Endothelial cell of umbilical vein (primary cell): ENCODE measurements around the gene DPPA4. TPM values are rescaled to one million over a fixed set of nuclear protein-coding genes. Genes with fewer than 3 reads are reported as not detected.

ENCODE experiments used
- BruUV-seq: library from RNA; stranded (reverse); fragments of 400-500 nt; replicated peaks from 2 replicates; lab custom pipeline; 2021; lab: Mats Ljungman, UMichigan
- CTCF ChIA-PET: fragments of 300-600, 350-600 bp; sonication (Branson Sonifier 250); formaldehyde crosslinking; loops from one replicate; lab custom pipeline; 2021; ENCODE audit warnings: antibody characterized with exemption, inconsistent platforms; lab: Charles Lee
- POLR2A ChIA-PET: fragments of 300-600, 350-600 bp; sonication (Branson Sonifier 250); formaldehyde crosslinking; loops from one replicate; lab custom pipeline; 2021; ENCODE audit warnings: antibody characterized with exemption, inconsistent platforms; lab: Charles Lee
- DNase-seq: peaks from one replicate; pipeline ENCODE4 v3.0.0-alpha.2; 2011; ENCODE audit warnings: low read depth, low spot score
- FAIRE-seq: peaks from 2 replicates; lab custom pipeline; 2011; peaks lifted over from hg19 to GRCh38; lab: Jason Lieb, UNC
- H2AFZ ChIP-seq: 2 replicates; pipeline ENCODE4 v1.6.0; 2012; ENCODE audit warnings: low read depth, low read length, control low read depth, inconsistent platforms
- H3K27ac ChIP-seq: 2 replicates; pipeline ENCODE4 v1.5.1; 2011; ENCODE audit warnings: low read depth, mild to moderate bottlenecking, control low read depth, low read length, moderate library complexity; ENCODE audit not compliant: insufficient read depth
- H3K27me3 ChIP-seq, 2 experiments: 2 replicates each; pipeline versions ENCODE4 v1.6.0 to v1.6.1; 2011; ENCODE audit warnings: low read length in 2 of 2, mixed read lengths in 1 of 2; ENCODE audit not compliant: control insufficient read depth in 2 of 2, insufficient read depth in 2 of 2
- H3K36me3 ChIP-seq, 2 experiments: 2 replicates in 1 of 2; 3 replicates in 1 of 2; pipeline ENCODE4 v1.5.1; 2011; ENCODE audit warnings: low read length in 2 of 2, mild to moderate bottlenecking in 1 of 2, moderate library complexity in 1 of 2; ENCODE audit not compliant: control insufficient read depth in 2 of 2, insufficient read depth in 2 of 2; ENCODE audit errors: extremely low read depth in 1 of 2
- H3K4me1 ChIP-seq: 3 replicates; pipeline ENCODE4 v1.5.1; 2011; ENCODE audit warnings: mild to moderate bottlenecking, low read length; ENCODE audit not compliant: control insufficient read depth, insufficient read depth; ENCODE audit errors: extremely low read depth
- H3K4me2 ChIP-seq: 2 replicates; pipeline ENCODE4 v1.6.1; 2011; ENCODE audit warnings: low read length, control low read depth, mixed read lengths; ENCODE audit not compliant: insufficient read depth
- H3K4me3 ChIP-seq, 3 experiments: fragments of 200-600 bp in 1 of 3; sonication (generic), shearing (Covaris generic) in 1 of 3; replicated peaks in 1 of 3; 2 replicates each; pipeline ENCODE4 v1.5.1; 2011 to 2016; ENCODE audit warnings: control low read depth in 3 of 3, low read length in 3 of 3, mild to moderate bottlenecking in 2 of 3, inconsistent platforms in 1 of 3, low read depth in 1 of 3, moderate library complexity in 1 of 3; ENCODE audit not compliant: insufficient read depth in 1 of 3
- H3K79me2 ChIP-seq: 2 replicates; pipeline ENCODE4 v1.6.0; 2012; ENCODE audit warnings: low read length, inconsistent platforms; ENCODE audit not compliant: control insufficient read depth, insufficient read depth
- H3K9ac ChIP-seq: replicated peaks from 2 replicates; pipeline ENCODE3; 2011; ENCODE audit warnings: low read length, control low read depth; ENCODE audit not compliant: insufficient read depth; ENCODE audit errors: extremely low read depth
- H3K9me1 ChIP-seq: replicated peaks from 3 replicates; pipeline ENCODE4 v1.6.0; 2011; ENCODE audit warnings: mild to moderate bottlenecking, low read length; ENCODE audit not compliant: control insufficient read depth, insufficient read depth; ENCODE audit errors: extremely low read depth
- H3K9me3 ChIP-seq: replicated peaks from 2 replicates; pipeline ENCODE4 v1.5.1; 2012; ENCODE audit warnings: low read length, inconsistent platforms; ENCODE audit not compliant: control insufficient read depth, insufficient read depth
- H4K20me1 ChIP-seq: replicated peaks from 2 replicates; pipeline ENCODE3; 2011; ENCODE audit warnings: mild to moderate bottlenecking, low read length; ENCODE audit not compliant: control insufficient read depth, insufficient read depth; ENCODE audit errors: extremely low read depth
- EZH2 ChIP-seq: IDR thresholded peaks from 2 replicates; pipeline ENCODE4 v1.6.1; 2012; ENCODE audit warnings: borderline replicate concordance, low read depth, mild to moderate bottlenecking, moderate library complexity, low read length, inconsistent platforms; ENCODE audit not compliant: severe bottlenecking
- FOS ChIP-seq: IDR thresholded peaks from 2 replicates; pipeline ENCODE4 v1.6.1; 2011; ENCODE audit warnings: mild to moderate bottlenecking, low read length, moderate library complexity, borderline replicate concordance; ENCODE audit not compliant: insufficient read depth
- GATA2 ChIP-seq: IDR thresholded peaks from 2 replicates; pipeline ENCODE4 v1.7.0; 2011; ENCODE audit warnings: low read depth, mild to moderate bottlenecking, moderate library complexity, mixed read lengths, low read length; ENCODE audit not compliant: insufficient read length, insufficient read depth
- JUN ChIP-seq: IDR thresholded peaks from 2 replicates; pipeline ENCODE4 v1.6.1; 2011; ENCODE audit warnings: borderline replicate concordance, low read depth; ENCODE audit not compliant: insufficient read length, insufficient read depth
- MYC ChIP-seq: IDR thresholded peaks from one replicate; pipeline ENCODE4 v1.6.1; 2011; ENCODE audit warnings: mild to moderate bottlenecking, low read depth, low read length
- POLR2A ChIP-seq: IDR thresholded peaks from 2 replicates; pipeline ENCODE4 v1.6.1; 2012; ENCODE audit warnings: low read depth, mild to moderate bottlenecking, control low read depth, low read length
- POLR2AphosphoS5 ChIP-seq: IDR thresholded peaks from 2 replicates; pipeline ENCODE4 v1.6.1; 2012; ENCODE audit warnings: low read depth, mild to moderate bottlenecking, control low read depth, low read length, moderate library complexity; ENCODE audit not compliant: insufficient read depth
- dilution Hi-C: fragments of 300-500 bp; cut with MboI; formaldehyde crosslinking; loops from one replicate; pipeline ENCODE4 v1.15.0; 2019; ENCODE audit warnings: low sequenced_read_pairs; ENCODE audit not compliant: extremely low pct_ligation_motif_present
- intact Hi-C: fragments of 100-400 bp; cut with micrococcal nuclease; formaldehyde crosslinking; loops from one replicate; pipeline ENCODE4 v1.10.0; 2022
- polyA plus RNA-seq, 4 experiments: library from polyadenylated mRNA; depleted of rRNA in 3 of 4; stranded (reverse) in 3 of 4; unstranded in 1 of 4; fragments of >200 nt; gene quantifications; 2 replicates each; pipeline versions ENCODE4 v1.2.1 to v1.2.3, GENCODE V29; 2011 to 2012; ENCODE audit warnings: missing spikeins in 1 of 4
- total RNA-seq: library from RNA; stranded (reverse); gene quantifications from 2 replicates; pipeline ENCODE4 v1.2.3, GENCODE V29; 2021
- TF ChIP-seq, protein P1 (sequence below): IDR thresholded peaks from 2 replicates; pipeline ENCODE4 v1.6.1; 2011; ENCODE audit not compliant: insufficient read depth, insufficient read length
- TF ChIP-seq, protein P2 (sequence below), 2 donors: IDR thresholded peaks; 1 replicate in 1 of 2; 2 replicates in 1 of 2; pipeline ENCODE4 v1.5.1; 2011; ENCODE audit warnings: low read length in 2 of 2, mild to moderate bottlenecking in 2 of 2, moderate library complexity in 2 of 2, control low read depth in 1 of 2, inconsistent platforms in 1 of 2, low read depth in 1 of 2; ENCODE audit not compliant: insufficient read depth in 1 of 2; ENCODE audit errors: extremely low read depth in 1 of 2

The DPPA4 gene
- total and polyA plus RNA-seq, 2 donors (not counting 3 experiments of a cell fraction or from before 2014, with no cell fraction given): 0.06 TPM; not detected in 1

- Histone ChIP-seq H3K9me3 (no peaks in the 10 kb centered on the region), H3K9ac (no peak overlapping the region), H3K9me1 (no peaks in the 10 kb centered on the region), H3K4me2 (no peak overlapping the region), H4K20me1 (no peaks in the 10 kb centered on the region), H2AFZ (no peak overlapping the region), H3K36me3 (no peaks in the 10 kb centered on the region), H3K27me3 (no peaks in the 10 kb centered on the region), H3K79me2 (no peaks in the 10 kb centered on the region), H3K27ac (no peak overlapping the region), H3K4me3 (no peak overlapping the region), H3K4me1 (no peaks in the 10 kb centered on the region)
- ChIA-PET POLR2A (no interaction called here), CTCF (no interaction called here)
- dilution Hi-C loops (no loop called here), intact Hi-C loops (no loop called here)
- no peak for TF ChIP-seq EZH2
- no peak for TF ChIP-seq POLR2AphosphoS5
- no peak for TF ChIP-seq GATA2
- TF ChIP-seq POLR2A: no peak
- TF ChIP-seq, protein P1, sequence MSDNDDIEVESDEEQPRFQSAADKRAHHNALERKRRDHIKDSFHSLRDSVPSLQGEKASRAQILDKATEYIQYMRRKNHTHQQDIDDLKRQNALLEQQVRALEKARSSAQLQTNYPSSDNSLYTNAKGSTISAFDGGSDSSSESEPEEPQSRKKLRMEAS: no peak
- TF ChIP-seq MYC: no peak
- no peak for TF ChIP-seq JUN
- TF ChIP-seq, protein P2, sequence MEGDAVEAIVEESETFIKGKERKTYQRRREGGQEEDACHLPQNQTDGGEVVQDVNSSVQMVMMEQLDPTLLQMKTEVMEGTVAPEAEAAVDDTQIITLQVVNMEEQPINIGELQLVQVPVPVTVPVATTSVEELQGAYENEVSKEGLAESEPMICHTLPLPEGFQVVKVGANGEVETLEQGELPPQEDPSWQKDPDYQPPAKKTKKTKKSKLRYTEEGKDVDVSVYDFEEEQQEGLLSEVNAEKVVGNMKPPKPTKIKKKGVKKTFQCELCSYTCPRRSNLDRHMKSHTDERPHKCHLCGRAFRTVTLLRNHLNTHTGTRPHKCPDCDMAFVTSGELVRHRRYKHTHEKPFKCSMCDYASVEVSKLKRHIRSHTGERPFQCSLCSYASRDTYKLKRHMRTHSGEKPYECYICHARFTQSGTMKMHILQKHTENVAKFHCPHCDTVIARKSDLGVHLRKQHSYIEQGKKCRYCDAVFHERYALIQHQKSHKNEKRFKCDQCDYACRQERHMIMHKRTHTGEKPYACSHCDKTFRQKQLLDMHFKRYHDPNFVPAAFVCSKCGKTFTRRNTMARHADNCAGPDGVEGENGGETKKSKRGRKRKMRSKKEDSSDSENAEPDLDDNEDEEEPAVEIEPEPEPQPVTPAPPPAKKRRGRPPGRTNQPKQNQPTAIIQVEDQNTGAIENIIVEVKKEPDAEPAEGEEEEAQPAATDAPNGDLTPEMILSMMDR (IDR thresholded peaks at IDR 0.05; ENCODE audit: extremely low read depth in 1 of 2, insufficient read depth in 1 of 2, low read depth in 1 of 2, low read length in 2 of 2): no peak
- no peak for TF ChIP-seq FOS
- DNase-seq: no peak
- FAIRE-seq: no peak
- BruUV-seq: no TSS peak
Observed at GRCh38 chr3:109325657-109326056, 11.7 kb downstream of the DPPA4 start.
